GM18519 (cell line): ENCODE data around the gene TUBB3.

Source experiments
- ATAC-seq: cut with Tn5 transposase; IDR thresholded peaks from one replicate; pipeline ENCODE4 v1.9.1; 2021; ENCODE audit warnings: mild to moderate bottlenecking, moderate library complexity; ENCODE audit not compliant: unreplicated experiment, low FRiP score

Gene TUBB3

DNA sequence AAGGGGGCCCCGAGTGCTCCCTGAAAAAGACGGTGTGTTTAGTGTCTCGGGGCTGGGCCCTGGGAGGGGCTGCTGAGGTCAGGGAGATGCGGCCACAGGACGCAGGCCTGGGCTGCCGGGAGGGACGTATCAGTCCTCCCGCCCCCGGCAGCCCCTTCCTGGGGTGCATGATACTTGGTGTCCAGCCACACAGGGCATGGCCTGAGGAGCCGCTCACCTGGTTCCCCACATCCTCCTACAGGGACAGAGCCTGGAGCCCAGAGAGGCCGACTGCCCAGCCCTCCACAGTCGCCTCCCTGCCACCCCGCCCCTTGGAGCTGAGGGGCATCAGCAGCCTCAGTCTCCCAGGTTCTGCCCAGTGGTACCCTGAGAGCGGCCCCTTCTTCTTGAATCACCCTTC, 13.4 kb downstream of the TUBB3 start:
- no peak for ATAC-seq

DNA sequence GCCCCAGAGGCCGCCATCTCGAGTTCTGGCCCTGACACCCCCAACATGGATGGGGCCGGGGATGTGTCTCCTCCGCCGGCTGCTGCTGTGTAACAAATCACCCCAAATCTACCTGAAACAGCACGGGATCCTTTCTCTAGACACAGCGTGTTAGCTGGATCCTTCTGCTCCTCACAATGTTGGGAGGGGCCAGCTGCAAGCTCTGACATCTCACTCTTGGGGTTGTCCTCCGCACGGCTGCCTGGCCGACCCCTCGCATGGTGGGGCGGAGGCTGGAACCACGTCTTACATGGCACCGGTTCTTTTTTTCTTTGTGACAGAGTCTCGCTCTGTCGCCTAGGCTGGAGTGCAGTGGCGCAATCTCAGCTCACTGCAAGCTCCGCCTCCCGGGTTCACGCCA, 13.8 kb downstream of the TUBB3 start:
- no peak for ATAC-seq

DNA sequence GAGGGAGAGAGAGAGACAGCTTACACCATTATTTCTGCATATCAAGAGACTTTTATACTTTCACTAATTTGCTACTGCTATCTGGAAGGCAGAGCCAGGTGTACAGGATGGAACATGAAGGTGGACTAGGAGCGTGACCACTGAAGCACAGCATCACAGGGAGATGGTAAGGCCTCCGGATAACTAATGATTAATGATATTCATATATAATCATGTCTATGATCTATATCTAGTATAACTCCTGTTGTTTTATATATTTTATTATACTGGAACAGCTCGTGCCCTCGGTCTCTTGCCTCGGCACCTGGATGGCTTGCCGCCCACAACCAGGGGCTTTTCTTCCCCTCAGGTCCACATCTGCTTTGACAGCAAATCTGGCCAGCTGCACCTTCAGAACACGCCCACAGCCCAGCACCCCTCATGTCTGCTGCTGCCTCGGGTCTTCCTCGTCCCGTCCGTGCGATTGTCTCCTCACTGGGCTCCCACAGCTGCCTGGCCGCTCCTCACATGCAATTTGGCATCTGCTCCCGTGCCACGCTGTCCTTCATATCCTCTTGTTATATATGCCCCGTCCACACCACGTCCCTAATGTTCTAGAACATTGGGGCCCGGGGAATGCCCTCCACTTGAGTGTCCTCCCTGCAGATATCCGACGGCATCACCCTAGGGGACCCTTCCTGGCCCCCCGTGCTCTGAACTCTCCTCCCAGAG, 15.2 kb downstream of the TUBB3 start:
- ATAC-seq, result no peak

GRCh38 chr16:89944773-89945172, 21.6 kb downstream of the TUBB3 start:
- ATAC-seq, result no peak

GRCh38 chr16:89945654-89946053, 22.5 kb downstream of the TUBB3 start:
- ATAC-seq, result no peak

DNA sequence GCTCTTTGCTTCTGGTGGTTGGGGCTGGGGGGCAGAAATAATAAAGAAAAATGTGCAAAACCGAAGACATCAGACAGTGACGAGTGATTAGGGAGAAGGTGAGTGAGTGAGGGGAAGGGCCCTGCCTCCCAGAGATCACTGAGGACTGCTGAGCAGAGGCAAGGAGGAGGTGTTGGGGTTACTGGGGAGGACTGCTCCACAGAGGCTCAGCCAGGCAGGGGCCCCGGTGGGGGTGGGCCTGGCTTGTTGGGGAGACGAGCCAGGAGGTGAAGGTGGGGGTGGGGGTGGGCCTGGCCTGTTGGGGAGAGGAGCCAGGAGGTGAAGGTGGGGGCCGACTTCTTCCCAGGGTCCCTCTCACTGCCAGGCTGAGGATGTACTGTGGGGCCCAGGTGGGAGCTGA, 23.4 kb downstream of the TUBB3 start:
- no peak for ATAC-seq

DNA sequence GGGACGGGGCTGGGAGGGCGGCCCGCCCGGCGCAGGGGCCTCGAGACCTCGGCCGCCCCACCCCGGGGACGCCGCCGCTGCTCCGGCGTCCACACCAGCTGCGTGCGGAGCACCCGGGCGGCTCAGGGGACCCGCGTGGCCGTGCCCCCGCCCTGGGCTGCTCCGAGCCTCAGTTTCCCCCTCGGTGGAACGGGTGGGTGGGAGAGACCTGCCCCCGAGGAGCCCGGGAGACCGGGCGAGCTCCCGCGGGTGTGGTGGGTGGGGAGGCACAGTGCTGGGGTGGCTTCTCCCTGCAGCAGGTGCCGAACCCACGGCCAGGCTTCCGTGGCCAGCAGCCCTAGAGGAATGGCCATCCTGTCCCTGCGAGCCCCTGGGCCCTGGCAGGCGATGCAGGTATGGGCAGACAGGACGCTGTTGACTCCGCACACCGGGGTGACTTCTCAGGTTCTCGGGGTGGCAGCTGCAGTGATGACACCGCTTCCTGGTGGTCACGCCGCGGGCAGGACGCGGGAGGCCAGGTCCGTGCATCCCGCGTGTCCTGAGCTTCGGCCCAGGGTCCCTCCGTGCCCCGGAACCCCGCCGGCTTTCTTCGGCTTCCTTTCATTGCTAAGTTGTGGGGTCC, 26.1 kb downstream of the TUBB3 start:
- no peak for ATAC-seq

DNA sequence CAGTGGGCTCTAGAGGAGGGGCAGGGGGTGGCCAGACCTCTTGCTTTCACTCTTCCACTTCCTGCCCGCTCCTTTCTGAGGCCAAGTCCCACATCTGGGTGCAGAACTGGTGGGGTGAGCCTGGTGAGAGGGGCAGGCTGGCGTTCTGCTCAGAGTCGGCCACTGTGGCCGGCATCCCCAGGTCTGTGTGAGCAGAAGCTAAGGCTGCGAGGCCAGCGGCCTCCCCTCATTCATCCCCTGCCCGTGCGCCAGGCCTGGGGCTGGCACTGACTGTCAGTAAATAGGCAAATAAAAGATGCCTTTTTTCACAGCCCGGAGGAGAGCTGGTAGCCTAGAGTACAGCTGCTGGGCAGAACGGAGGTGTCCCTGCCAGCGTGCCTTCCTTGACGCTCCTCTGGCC, 26.6 kb downstream of the TUBB3 start:
- no peak for ATAC-seq

DNA sequence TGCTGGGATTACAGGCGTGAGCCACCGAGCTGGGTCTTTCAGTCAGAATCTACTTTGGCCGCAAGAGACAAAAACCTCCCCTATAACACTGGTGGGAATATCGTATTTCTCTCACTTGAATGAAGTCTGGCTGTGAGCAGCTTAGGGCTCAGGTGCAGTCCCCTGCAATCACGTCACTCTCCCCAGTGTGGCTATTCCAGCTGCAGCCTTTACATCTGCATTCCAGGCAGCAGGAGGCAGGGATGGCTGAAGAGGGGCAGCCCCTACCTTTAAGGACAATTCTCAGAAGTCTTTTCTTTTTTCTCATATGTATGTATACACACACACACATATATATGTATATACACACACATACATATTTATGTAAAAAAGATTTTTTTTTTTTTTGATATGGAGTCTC, 28.4 kb downstream of the TUBB3 start:
- no peak for ATAC-seq

DNA sequence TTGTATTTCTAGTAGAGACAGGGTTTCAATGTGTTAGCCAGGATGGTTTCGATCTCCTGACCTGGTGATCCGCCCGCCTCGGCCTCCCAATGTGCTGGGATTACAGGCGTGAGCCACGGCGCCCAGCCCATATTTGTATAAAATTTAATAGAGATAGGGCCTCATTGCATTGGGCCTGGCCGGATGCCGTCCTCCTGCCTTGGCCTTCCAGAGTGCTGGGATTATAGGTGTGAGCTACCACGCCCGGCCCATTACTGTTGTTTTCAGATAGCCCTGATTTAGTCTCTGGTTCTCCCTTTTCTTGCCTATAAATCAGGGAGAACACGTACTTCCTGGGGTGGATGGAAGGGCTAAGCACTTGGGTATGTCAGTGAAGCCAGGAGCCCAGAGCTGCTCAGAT, 28.9 kb downstream of the TUBB3 start:
- ATAC-seq, result no peak

DNA sequence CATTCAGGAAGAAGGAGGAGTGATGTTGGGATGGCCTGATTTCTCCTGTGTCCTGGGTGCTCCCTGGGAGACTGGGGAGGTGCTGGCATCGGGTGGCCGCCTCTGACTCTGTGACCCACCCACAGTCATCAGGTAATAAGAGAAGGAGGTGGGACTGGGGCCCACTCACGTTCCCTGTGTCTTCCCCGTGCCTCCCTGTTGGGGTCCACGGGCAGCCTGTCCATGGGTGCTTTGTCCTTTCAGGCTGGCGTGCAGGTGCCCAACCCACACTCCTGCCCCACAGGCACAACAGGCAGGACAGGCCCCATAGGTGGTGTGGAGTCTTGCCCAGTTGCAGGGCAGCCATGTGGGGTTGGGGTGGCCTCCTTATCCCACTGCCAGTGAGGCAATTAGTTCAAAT, 29.4 kb downstream of the TUBB3 start:
- ATAC-seq, result no peak

DNA sequence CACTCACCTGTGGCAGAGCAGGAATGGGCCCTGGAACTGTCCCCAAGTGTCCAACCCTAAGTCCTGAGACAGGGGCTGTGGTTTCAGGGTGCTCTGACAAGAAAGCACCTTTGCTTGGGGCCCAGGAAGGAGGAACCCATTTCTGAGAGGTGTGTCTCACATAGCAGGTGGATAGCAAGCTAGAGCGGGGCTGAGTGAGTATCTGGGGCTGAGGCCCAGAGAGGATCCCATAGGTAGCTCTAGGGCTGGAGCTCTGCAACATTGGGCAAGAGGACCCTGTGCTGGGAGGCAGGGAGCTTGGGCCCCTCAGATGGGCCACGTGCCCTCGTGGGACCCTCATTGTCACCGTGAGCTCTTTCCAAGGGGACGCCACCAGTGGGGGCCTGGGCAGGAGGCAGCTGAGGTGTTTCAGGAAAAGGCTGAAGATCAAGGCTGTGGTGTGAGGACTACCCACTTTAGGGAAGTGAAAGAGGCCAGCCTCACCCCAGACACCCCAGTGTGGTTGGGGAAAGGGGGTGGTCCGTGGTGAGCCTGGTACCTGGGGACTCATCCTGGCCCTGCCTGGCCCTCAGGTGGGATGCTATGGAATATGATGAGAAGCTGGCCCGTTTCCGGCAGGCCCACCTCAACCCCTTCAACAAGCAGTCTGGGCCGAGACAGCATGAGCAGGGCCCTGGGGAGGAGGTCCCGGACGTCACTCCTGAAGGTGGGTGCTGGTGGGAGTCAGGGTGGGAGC, 30.7 kb downstream of the TUBB3 start:
- ATAC-seq, result no peak

GRCh38 chr16:89954462-89954861, 31.3 kb downstream of the TUBB3 start:
- ATAC-seq, result no peak

DNA sequence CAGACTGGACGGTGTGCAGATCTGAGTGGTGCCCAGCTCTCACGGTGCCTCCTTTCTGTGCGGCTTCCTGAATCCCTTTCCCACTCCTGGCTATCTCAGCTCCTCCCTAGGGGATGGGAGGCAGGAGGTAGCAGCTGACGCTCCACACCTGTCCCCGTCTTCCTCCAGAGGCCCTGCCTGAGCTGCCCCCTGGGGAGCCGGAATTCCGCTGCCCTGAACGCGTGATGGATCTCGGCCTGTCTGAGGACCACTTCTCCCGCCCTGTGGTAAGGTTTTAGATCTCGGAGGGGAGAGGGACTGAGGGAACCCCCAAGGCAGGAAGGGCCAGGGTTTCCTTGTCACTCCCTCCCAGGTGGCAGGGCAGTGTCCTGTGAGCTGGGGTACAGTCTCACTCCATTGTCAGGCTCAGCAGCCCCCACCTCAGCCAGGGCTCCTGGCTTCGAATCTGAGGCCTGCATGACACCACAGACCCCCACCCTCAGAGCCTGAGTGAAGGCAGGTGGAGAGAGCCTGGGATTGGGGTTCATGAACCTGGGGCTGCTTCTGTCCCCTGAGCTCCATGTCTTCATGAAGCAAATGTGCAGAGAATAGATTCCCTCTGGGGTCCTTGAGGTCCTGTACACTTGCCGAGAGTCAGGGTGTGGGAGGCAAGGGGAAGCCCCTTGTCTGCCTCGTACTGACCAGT, 32.0 kb downstream of the TUBB3 start:
- no peak for ATAC-seq

DNA sequence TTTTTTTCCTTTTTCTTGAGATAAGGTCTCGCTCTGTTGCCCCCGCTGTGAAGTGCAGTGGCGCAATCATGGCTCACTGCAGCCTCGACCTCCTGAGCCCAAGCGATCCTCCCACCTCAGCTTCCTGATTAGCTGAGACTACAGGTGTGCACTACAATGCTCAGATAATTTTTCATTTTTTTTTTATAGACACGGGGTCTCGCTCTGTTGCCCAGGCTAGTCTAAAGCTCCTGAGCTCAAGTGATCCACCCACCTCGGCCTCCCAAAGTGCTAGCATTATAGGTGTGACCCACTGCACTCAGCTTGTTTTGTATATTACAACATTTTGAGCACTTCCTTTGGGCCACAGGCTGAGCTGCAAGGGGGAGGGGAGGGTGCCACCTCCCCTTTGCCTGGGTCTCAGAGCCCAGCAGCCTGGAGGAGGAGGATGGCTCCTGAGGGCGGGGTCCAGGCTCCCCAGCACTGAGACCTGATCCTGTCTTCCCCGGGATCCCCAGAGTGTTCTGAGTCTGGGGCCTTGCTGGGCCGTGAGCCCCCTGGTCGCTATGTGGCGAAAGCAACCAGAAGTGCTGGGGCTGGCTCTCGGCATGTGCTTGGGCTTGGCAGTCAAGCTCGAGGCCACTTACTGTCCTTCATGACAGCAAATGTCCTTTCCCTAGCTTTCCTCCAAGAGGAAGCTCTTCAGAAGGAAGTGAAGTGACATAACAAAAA, 33.5 kb downstream of the TUBB3 start:
- ATAC-seq, result no peak

GRCh38 chr16:89957216-89957785, 34.2 kb downstream of the TUBB3 start:
- ATAC-seq, result no peak

GRCh38 chr16:89958068-89958467, 34.9 kb downstream of the TUBB3 start:
- ATAC-seq, result no peak

GRCh38 chr16:89958596-89958995, 35.5 kb downstream of the TUBB3 start:
- no peak for ATAC-seq

GRCh38 chr16:89960966-89961365, 37.8 kb downstream of the TUBB3 start:
- ATAC-seq, result no peak

- ATAC-seq, result no peak
Measured at GRCh38 chr16:89961920-89962319, 38.8 kb downstream of the TUBB3 start.
